ENCODE measurements around the gene GAREM1. TPM values are rescaled to one million over a fixed set of nuclear protein-coding genes. Genes with fewer than 3 reads are reported as not detected.
"Not testable (repeated sequence)": the region's sequence is repeated elsewhere in the genome, so short reads cannot be mapped to it uniquely, and the experiment has no call there.

Gene GAREM1
- total RNA-seq, 1 experiment from 2014 or later, result 1.1 TPM

- DNase-seq, result no peak
- H3K36me3 ChIP-seq, result no peaks in the 10 kb centered on the region
- no peaks in the 10 kb centered on the region for H3K9me3 ChIP-seq
- H3K4me3 ChIP-seq, result no peak overlapping the region
- no peaks in the 10 kb centered on the region for H3K27me3 ChIP-seq
Measured at GRCh38 chr18:32301361-32301760, 169.3 kb downstream of the GAREM1 start.

DNA sequence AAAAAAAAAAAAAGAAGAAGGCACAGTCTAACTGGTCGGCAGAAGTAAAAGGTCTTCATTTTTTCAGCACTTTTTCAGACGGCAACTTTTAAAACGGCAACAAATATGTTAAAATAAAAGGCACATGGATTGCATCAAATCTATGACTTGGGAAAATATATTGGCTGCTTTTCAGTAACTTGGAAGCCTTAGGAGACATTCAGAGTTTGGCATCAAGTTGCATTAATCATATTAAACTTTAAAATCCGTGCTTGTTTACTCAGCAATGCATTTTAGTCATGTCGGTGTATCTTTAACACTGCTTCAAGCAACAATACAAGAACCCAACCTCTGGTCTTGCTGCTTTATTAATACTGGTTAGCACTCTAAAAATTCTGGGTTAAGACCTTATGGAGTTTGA, 169.8 kb downstream of the GAREM1 start:
- Histone ChIP-seq H3K27me3 (no peaks in the 10 kb centered on the region), H3K9me3 (no peaks in the 10 kb centered on the region)

GRCh38 chr18:32299484-32299883, 171.2 kb downstream of the GAREM1 start:
- H3K4me3 ChIP-seq, result no peak overlapping the region
- H3K27me3 ChIP-seq, result no peaks in the 10 kb centered on the region
- no peak for DNase-seq
- H3K9me3 ChIP-seq, result no peaks in the 10 kb centered on the region
- H3K36me3 ChIP-seq, result no peaks in the 10 kb centered on the region

More for the DNA sequence above, 169.8 kb downstream of the GAREM1 start:
- H3K4me3 ChIP-seq, result no peak overlapping the region
- no peaks in the 10 kb centered on the region for H3K36me3 ChIP-seq
- no peak for DNase-seq

DNA sequence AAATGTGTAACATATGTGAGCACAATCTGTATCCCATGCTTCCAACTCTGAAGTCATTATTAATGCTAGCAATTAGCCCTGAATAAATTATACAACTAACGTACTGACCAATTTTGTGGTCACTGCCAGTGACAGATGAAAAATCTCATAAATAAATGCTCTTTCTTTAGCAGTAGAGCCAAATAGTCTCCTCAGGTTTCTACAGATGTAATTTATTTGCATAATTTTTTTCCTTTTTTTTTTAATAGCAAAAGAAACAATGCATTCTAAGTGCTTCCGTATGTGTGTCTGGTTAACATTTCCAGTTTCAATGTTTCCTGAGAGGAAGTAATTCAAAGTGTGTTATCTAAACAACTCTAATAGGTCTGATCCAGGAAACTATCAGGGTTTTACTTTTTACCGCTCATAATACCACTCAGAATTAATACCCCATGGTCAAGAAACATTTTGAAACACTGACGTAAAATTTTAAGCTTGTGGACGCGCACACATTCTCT, 172.5 kb downstream of the GAREM1 start:
- Histone ChIP-seq H3K4me3 (no peak overlapping the region), H3K9me3 (no peaks in the 10 kb centered on the region), H3K36me3 (no peaks in the 10 kb centered on the region), H3K27me3 (no peaks in the 10 kb centered on the region)
- no peak for DNase-seq

GRCh38 chr18:32297579-32298170, 173.0 kb downstream of the GAREM1 start:
- no peak overlapping the region for H3K4me3 ChIP-seq
- no peaks in the 10 kb centered on the region for H3K9me3 ChIP-seq
- no peaks in the 10 kb centered on the region for H3K27me3 ChIP-seq
- DNase-seq, result no peak
- H3K36me3 ChIP-seq, result no peaks in the 10 kb centered on the region

DNA sequence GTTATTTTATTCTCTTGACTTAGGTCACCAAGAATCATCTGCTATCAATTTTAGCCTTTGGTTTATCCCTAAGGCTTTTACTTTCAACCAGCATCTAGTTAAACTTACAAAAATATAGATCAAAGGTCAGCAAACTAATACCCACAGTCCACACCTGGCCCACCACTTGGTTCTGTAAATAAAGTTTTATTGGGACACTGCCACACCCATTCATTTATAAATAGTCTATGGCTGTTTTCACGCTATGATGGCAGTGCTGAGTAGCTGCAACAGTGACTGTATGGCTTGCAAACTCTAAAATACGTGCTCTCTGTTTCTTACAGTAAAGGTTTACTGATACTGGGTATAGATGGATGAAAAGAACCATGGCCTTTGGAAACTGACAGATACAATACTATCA, 173.8 kb downstream of the GAREM1 start:
- Histone ChIP-seq H3K27me3 (no peaks in the 10 kb centered on the region), H3K4me3 (no peak overlapping the region), H3K9me3 (no peaks in the 10 kb centered on the region), H3K36me3 (no peaks in the 10 kb centered on the region)
- no peak for DNase-seq

DNA sequence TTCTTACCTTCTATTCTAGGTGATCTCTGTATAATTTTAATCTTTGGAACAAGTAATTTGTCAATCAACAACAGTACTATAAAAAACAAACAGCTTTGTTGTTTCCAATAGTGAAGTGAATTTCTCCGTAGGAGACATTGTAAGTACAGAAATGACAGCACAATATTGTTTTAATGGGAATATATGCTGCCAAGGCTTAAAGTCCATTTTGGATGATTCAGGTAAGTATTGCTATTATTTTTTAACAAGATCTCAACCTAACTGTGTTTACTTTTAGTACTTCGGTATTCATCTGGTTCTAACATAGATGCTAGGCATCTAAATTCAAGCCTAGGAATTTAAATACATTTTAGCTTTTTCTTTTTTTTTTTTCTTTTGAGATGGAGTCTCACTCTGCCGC, 175.1 kb downstream of the GAREM1 start:
- H3K4me3 ChIP-seq, result no peak overlapping the region
- H3K9me3 ChIP-seq, result no peaks in the 10 kb centered on the region
- no peak for DNase-seq
- no peaks in the 10 kb centered on the region for H3K36me3 ChIP-seq
- no peaks in the 10 kb centered on the region for H3K27me3 ChIP-seq

GRCh38 chr18:32293107-32293506, 177.6 kb downstream of the GAREM1 start:
- Histone ChIP-seq H3K9me3 (no peaks in the 10 kb centered on the region), H3K36me3 (no peaks in the 10 kb centered on the region), H3K27me3 (no peaks in the 10 kb centered on the region), H3K4me3 (no peak overlapping the region)
- no peak for DNase-seq

DNA sequence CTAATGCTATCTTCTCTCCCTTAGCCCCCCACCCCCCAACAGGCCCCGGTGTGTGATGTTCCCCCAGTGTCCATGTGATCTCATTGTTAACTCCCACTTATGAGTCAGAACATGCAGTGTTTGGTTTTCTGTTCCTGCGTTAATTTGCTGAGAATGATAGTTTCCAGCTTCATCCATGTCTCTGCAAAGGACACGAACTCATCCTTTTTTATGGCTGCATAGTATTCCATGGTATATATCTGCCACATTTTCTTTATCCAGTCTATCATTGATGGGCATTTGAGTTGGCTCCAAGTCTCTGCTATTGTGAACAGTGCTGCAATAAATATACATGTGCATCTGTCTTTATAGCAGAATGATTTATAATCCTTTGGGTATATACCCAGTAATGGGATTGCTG, 179.1 kb downstream of the GAREM1 start:
- H3K27me3 ChIP-seq, H3K9me3 ChIP-seq, H3K36me3 ChIP-seq, H3K4me3 ChIP-seq, DNase-seq: not testable (repeated sequence)

DNA sequence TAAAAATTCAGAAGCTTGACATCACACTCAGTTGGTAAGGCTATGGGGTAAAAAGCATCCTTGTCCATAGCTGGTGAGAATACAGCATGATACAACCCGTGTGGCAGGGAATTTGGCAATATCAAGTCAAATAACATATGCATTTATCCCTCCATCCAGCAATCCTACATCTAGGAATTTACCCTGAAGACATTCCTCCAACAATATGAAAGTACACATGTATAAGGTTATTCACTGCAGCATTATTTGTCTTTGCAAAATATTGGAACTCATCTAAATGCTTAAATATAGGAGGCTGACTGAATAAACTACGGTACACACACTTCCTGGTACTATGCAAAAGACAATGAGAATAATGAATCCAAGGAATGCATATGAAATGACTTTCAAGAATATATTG, 179.9 kb downstream of the GAREM1 start:
- Histone ChIP-seq H3K36me3 (no peaks in the 10 kb centered on the region), H3K4me3 (no peak overlapping the region), H3K9me3 (no peaks in the 10 kb centered on the region), H3K27me3 (no peaks in the 10 kb centered on the region)
- no peak for DNase-seq

- Histone ChIP-seq H3K27me3 (no peaks in the 10 kb centered on the region), H3K4me3 (no peak overlapping the region), H3K9me3 (no peaks in the 10 kb centered on the region), H3K36me3 (no peaks in the 10 kb centered on the region)
- DNase-seq, result peak; percentile 41
Measured at GRCh38 chr18:32289483-32290075, 181.1 kb downstream of the GAREM1 start.

DNA sequence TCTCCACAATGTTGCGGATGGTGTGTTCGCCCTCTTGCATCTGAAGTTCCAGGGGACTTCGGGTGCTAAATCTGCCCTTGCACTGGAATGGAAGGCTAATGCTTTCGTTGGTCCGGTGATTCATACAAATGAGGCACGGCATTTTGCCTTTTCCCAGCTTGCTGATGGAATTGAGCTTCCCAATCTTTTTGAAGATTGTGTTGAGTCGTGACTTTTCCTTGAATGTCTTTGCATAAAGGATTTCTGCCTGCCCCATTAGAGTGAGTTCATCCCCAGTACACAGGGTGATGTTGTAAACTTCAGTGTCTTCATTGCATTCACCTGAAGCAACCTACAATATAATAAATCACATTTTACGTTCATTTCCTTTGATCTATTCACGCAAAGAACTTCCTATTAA, 182.8 kb downstream of the GAREM1 start:
- Histone ChIP-seq H3K27me3 (no peaks in the 10 kb centered on the region), H3K36me3 (no peaks in the 10 kb centered on the region), H3K9me3 (no peaks in the 10 kb centered on the region), H3K4me3 (no peak overlapping the region)
- DNase-seq, result no peak

DNA sequence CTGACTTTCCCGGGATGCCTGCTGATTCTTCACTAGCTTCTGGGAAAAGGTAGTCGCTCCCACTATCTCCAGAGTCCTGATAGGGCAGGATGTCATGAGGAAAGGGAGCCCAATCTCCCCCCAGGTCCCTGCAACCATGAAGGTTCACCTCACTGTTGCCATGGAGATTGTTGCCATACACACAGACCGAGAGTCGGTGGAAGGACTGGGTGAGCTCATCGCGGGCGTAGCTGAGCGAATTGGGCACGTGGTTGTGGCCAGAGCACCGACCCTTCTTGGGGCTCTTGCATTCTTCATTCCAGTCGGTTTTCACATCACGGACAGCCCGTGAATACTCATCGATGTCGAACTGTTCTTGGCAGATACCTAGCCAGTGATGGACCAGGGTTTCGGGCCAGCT, 183.4 kb downstream of the GAREM1 start:
- Histone ChIP-seq H3K27me3 (no peaks in the 10 kb centered on the region), H3K36me3 (no peaks in the 10 kb centered on the region)

DNA sequence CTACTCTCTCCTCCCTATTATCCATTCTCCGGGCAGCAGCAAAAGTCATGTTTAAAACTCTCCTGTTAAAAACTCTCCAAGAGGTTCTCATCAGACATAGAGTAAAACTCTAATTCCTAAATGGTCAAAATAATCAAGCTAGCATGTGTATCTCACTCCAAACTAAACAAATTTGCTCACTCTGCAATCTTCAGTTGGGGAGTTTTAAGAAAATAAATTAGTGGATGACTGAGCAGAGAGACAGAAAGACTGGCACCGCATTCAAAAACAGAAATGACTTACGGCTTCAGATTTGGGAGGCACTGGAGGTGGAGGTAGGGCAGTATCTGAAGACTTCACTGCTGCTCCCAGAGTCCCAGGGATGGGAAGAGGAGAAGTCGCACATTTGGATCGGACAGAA, 183.9 kb downstream of the GAREM1 start:
- H3K27me3 ChIP-seq, result no peaks in the 10 kb centered on the region
- no peaks in the 10 kb centered on the region for H3K9me3 ChIP-seq
- H3K36me3 ChIP-seq, result no peaks in the 10 kb centered on the region
- H3K4me3 ChIP-seq, result no peak overlapping the region
- DNase-seq, result no peak

More for the DNA sequence above, 183.4 kb downstream of the GAREM1 start:
- no peaks in the 10 kb centered on the region for H3K9me3 ChIP-seq
- no peak for DNase-seq
- H3K4me3 ChIP-seq, result no peak overlapping the region

DNA sequence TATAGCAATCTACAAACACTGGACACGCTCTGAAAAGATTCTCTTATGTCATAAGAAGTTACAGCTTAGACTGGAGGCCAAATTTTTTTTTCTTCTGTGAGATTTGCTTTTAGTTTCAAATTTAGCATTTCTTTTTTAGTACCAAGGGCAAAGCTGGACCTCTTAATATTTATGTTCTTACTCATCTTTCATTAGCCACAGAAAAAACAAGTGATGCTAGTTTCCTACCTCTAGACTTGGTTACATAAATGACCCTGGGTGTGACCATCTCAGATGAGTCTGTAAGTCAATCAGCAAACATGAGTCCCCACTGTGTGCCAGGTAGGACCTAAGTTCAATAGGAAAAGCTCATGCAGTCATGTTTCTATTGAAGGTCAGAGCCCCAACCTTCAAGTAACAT, 186.4 kb downstream of the GAREM1 start:
- Histone ChIP-seq H3K27me3 (no peaks in the 10 kb centered on the region), H3K36me3 (no peaks in the 10 kb centered on the region), H3K9me3 (no peaks in the 10 kb centered on the region), H3K4me3 (no peak overlapping the region)
- DNase-seq, result no peak

DNA sequence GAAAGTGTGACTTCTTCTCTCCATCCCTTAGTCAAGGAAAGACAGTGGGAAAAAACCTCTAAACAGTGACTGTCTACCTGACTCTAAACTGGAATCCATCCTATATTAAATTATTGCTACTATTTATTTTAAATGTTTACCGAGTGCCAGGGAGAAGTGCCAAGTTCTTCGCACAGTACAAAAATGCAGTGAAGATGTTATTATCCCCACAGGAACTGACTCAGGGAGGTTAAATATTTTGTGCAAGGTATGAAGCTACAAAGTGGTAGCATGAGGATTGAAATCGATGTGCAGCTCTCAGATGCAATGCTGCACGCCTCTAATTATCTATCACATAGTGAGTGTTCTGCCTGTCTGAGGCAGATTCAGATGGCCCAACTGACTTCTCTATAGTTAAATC, 189.8 kb downstream of the GAREM1 start:
- Histone ChIP-seq H3K9me3 (no peaks in the 10 kb centered on the region), H3K36me3 (no peaks in the 10 kb centered on the region), H3K4me3 (no peak overlapping the region), H3K27me3 (no peaks in the 10 kb centered on the region)
- DNase-seq, result no peak

DNA sequence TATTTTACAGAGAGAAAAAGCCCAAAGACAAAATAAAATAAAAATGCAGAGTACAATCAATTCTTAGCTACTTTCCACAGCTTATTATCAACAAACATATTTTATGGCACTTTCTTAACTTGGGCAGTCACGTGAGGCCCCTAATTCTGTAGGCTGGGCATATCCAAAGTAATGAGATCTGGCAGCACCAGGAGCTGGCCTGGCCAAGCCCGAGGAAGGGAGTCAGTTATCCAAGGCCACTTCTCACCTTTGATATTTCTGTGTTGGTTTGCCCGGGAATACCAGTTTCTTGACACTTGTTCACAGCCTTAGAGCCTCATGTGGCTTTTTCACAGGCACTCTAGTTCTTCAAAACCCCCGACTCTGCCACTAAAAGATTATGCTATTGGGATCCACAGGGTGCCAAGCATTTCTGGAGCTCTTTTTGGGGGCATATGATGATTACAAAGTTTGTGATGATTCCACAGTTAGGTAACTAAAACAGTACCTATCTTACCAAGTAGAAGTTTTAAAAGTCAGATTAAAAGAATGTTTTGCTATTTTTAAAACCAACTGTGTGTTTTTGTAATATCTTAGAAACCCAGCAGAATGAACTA, 190.4 kb downstream of the GAREM1 start:
- Histone ChIP-seq H3K36me3 (no peaks in the 10 kb centered on the region), H3K4me3 (no peak overlapping the region), H3K27me3 (no peaks in the 10 kb centered on the region), H3K9me3 (no peaks in the 10 kb centered on the region)
- no peak for DNase-seq

GRCh38 chr18:32278177-32278799, 192.4 kb downstream of the GAREM1 start:
- no peak for DNase-seq
- Histone ChIP-seq H3K27me3 (no peaks in the 10 kb centered on the region), H3K4me3 (no peak overlapping the region), H3K9me3 (no peaks in the 10 kb centered on the region), H3K36me3 (no peaks in the 10 kb centered on the region)
